Measurements from ENCODE around the gene LMF1.
"Not testable (repeated sequence)": the region's sequence is repeated elsewhere in the genome, so short reads cannot be mapped to it uniquely, and the experiment has no call there.

LMF1 gene

GRCh38 chr16:847681-848445 is 122.9 kb downstream of the LMF1 start:
- H3K4me3 ChIP-seq (ENCODE audit: low read depth, low read length) = no peak overlapping the region
- DNase-seq (ENCODE audit: low read depth) = no peak

- no peak for DNase-seq (ENCODE audit: low read depth)
- no peak overlapping the region for H3K4me3 ChIP-seq (ENCODE audit: low read depth, low read length)
Measured at GRCh38 chr16:847151-847550, 123.6 kb downstream of the LMF1 start.

- no peak for DNase-seq (ENCODE audit: low read depth)
- no peak overlapping the region for H3K4me3 ChIP-seq (ENCODE audit: low read depth, low read length)
Measured at GRCh38 chr16:845351-845745, 125.4 kb downstream of the LMF1 start.

- no peak overlapping the region for H3K4me3 ChIP-seq (ENCODE audit: low read depth, low read length)
- DNase-seq (ENCODE audit: low read depth) = no peak
Measured at GRCh38 chr16:844638-845350, 126.0 kb downstream of the LMF1 start.

DNA sequence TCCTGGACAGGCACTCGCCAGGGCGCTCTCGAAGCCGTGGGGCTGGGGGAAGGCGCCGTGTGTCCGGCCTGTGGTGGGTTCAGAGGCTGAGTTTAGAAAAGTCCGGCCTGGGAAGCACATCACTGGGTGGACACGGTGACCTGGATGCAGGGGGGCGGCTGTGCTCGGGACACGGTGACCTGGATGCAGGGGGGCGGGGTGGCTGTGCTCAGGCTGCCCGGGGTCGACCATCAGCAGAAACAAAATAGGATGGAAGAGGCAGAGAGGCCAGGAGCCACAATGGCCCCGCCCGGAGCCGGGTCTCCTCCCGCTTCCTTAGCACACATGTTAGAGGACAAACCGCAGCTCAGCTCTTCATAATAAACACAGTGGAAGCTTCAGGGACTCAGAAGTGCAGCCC is 127.0 kb downstream of the LMF1 start:
- H3K4me3 ChIP-seq (ENCODE audit: low read depth, low read length) = no peak overlapping the region
- no peak for DNase-seq (ENCODE audit: low read depth)

DNA sequence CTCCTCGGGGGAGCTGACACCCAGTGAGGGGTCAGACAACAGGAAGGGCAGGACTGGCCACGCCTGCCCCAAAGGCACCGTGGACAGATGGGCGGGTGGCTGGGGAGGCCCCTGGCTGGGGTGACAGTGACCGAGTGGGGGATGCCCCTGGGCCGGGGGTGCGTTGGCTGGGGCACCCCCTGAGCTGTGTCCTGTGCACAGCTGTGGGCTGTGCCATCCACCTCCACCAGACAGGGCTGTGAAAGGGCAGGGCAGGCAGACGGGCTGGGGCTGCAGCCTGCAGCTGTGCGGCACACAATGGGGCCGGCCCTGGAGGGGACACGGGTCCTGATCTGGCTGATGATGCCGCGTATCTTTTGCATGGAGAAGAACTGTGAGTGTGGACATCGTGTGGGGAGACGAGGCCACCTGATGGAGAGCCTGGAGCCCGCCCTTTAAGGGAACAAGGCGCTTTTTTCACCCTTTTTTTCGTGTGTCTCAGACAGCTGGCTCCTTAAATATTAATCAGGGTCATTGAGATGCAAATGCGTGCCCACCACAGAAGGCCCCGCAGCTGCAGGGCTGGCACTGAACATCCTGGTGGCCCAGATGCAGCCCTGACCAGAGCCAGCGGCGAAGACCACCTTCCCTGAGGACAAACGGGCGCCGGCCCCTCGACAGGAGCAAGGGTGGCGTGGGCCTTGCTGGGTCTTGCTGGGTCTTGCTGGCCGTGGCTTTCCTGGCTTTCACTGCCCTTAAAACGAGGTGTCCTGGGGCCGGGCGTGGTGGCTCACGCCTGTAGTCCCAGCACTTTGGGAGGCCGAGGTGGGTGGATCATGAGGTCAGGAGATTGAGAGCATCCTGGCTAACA is 127.8 kb downstream of the LMF1 start:
- H3K4me3 ChIP-seq (ENCODE audit: low read depth, low read length) = no peak overlapping the region
- no peak for DNase-seq (ENCODE audit: low read depth)

- peak; percentile 4 for DNase-seq (ENCODE audit: low read depth)
- H3K4me3 ChIP-seq (ENCODE audit: low read depth, low read length) = no peak overlapping the region
Measured at GRCh38 chr16:842061-842476, 128.7 kb downstream of the LMF1 start.

DNA sequence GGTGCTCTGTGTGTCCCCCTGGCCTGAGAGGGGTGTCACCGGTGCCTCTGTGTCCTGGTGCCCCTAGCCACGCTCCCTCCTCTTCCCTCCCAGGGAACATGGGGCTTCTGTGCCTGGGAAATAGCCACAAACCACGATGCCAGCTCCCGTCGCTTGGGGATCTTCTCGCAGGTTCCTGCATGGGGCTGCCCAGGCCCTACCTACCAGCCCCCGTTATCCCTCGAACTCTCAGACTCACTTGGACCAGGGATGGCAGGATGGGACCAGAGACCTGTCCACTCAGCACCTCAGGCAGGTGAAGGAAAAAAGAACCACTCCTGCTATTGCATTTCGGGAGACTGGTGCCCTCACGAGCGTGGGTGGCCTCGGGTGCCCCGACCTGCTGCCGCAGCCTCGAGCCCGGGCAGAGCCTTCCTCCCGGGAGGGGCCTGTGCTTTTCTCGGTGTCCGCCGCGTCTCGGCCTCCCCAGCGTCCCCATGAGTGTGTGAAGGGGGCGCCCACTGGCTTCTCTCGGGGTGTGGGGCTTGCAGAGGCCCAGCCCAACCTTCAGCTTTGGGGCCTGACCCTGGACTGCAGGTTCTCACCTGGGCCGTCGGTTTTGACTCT is 129.2 kb downstream of the LMF1 start:
- H3K4me3 ChIP-seq (ENCODE audit: low read depth, low read length) = no peak overlapping the region
- DNase-seq (ENCODE audit: low read depth) = no peak

GRCh38 chr16:840561-841454 is 130.0 kb downstream of the LMF1 start:
- DNase-seq (ENCODE audit: low read depth) = no peak
- no peak overlapping the region for H3K4me3 ChIP-seq (ENCODE audit: low read depth, low read length)

DNA sequence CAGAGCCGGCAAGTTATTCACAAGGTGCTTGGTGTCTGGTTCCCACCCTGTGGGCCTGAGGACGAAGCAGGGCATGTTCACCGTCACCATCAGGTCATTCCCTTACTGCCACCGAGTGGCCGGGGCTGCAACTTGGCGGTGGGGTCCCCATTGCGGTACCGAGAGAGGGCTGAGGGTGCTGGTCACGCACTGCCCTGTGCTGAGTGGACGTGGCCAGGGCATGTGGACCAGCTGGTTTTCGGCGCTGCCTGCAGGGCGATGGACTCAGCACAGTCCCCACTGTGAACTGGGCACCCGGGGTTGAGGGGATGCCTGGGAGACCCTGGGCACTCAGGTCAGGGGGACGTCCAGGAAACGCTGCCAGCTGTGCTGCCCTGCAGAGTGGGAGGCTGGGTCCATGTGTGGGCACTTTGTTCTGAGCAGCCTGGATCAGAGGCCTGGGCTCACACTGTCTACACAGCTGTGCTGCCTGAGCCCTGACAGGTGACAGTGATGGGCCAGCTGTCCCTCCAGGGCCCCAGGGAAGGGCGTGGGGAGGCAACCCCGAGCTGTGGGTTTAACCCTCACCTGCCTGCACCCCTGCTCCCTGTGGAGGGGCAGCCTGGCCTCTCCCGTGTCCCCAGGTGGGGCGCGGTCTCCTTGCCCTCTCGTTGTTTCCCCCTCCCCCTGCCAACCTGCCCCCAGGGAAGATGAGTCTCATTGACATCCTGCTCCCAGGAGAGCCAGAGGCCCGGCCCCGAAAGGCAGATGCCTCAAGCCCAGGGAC is 131.0 kb downstream of the LMF1 start:
- H3K4me3 ChIP-seq (ENCODE audit: low read depth, low read length) = no peak overlapping the region
- no peak for DNase-seq (ENCODE audit: low read depth)

GRCh38 chr16:838741-839140 is 132.0 kb downstream of the LMF1 start:
- no peak for DNase-seq (ENCODE audit: low read depth)
- H3K4me3 ChIP-seq (ENCODE audit: low read depth, low read length) = no peak overlapping the region

GRCh38 chr16:836822-837221 is 134.0 kb downstream of the LMF1 start:
- not testable (repeated sequence) for DNase-seq (ENCODE audit: low read depth)

GRCh38 chr16:836221-836620 is 134.6 kb downstream of the LMF1 start:
- H3K4me3 ChIP-seq (ENCODE audit: low read depth, low read length) = no peak overlapping the region

More at GRCh38 chr16:836822-837221, 134.0 kb downstream of the LMF1 start:
- H3K4me3 ChIP-seq (ENCODE audit: low read depth, low read length) = not testable (repeated sequence)

GRCh38 chr16:835373-835772 is 135.4 kb downstream of the LMF1 start:
- H3K4me3 ChIP-seq (ENCODE audit: low read depth, low read length) = no peak overlapping the region
- DNase-seq (ENCODE audit: low read depth) = no peak

More at GRCh38 chr16:836221-836620, 134.6 kb downstream of the LMF1 start:
- no peak for DNase-seq (ENCODE audit: low read depth)

DNA sequence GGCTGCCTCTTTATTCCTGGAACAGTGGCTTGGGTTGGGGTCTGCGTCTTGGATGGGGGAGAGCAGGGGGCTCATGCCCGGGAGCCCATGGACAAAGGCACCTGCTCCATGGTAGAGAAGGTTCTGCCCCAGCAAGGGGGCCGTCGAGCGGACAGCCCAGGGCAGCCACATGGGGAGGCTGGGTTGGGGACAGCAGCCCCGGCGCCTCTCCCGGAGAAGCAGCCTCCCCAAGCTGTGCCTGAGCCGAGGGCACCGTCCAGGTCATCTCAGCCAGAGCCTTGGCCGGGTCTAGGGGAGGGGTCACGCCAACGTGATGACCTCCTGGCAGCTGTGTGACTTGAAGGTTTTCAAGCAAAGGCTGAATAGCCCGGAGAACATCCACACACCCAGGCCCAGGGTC is 137.4 kb downstream of the LMF1 start:
- no peak overlapping the region for H3K4me3 ChIP-seq (ENCODE audit: low read depth, low read length)
- no peak for DNase-seq (ENCODE audit: low read depth)

GRCh38 chr16:832652-833336 is 138.0 kb downstream of the LMF1 start:
- H3K4me3 ChIP-seq (ENCODE audit: low read depth, low read length) = no peak overlapping the region
- DNase-seq (ENCODE audit: low read depth) = no peak

- H3K4me3 ChIP-seq (ENCODE audit: low read depth, low read length) = no peak overlapping the region
- no peak for DNase-seq (ENCODE audit: low read depth)
Measured at GRCh38 chr16:831571-832413, 139.0 kb downstream of the LMF1 start.
